ENCODE data around the gene RAB44.
"Not testable (repeated sequence)": the region's sequence is repeated elsewhere in the genome, so short reads cannot be mapped to it uniquely, and the experiment has no call there.

Gene RAB44

GRCh38 chr6:36697481-36697903, at the start of gene RAB44:
RAB44 (plus strand) TSS chr6:36697826; CDS start chr6:36704236, 6,410 bp downstream.
- DNase-seq, result no peak

GRCh38 chr6:36649086-36649485, 48.5 kb upstream of the RAB44 start:
- no peak for DNase-seq

- no peak for DNase-seq
Observed at GRCh38 chr6:36649701-36650484, 47.7 kb upstream of the RAB44 start.

- no peak for DNase-seq
Observed at GRCh38 chr6:36650848-36651478, 46.7 kb upstream of the RAB44 start.

- DNase-seq, result no peak
Observed at GRCh38 chr6:36651659-36652379, 45.8 kb upstream of the RAB44 start.

GRCh38 chr6:36654469-36654868, 43.2 kb upstream of the RAB44 start:
- not testable (repeated sequence) for DNase-seq

GRCh38 chr6:36655085-36655724, 42.4 kb upstream of the RAB44 start:
- no peak for DNase-seq

- no peak for DNase-seq
Observed at GRCh38 chr6:36656441-36656840, 41.2 kb upstream of the RAB44 start.

- no peak for DNase-seq
Observed at GRCh38 chr6:36657271-36657670, 40.4 kb upstream of the RAB44 start.

- DNase-seq, result no peak
Observed at GRCh38 chr6:36657942-36658544, 39.6 kb upstream of the RAB44 start.

GRCh38 chr6:36659271-36659670, 38.4 kb upstream of the RAB44 start:
- DNase-seq, result no peak

GRCh38 chr6:36660771-36661471, 36.7 kb upstream of the RAB44 start:
- DNase-seq, result no peak

- DNase-seq, result no peak
Observed at GRCh38 chr6:36662380-36662779, 35.2 kb upstream of the RAB44 start.

GRCh38 chr6:36662827-36663256, 34.8 kb upstream of the RAB44 start:
- DNase-seq, result peak; percentile 23

- DNase-seq, result no peak
Observed at GRCh38 chr6:36663504-36664446, 33.9 kb upstream of the RAB44 start.

GRCh38 chr6:36665180-36665579, 32.4 kb upstream of the RAB44 start:
- no peak for DNase-seq

GRCh38 chr6:36666287-36666686, 31.3 kb upstream of the RAB44 start:
- no peak for DNase-seq

GRCh38 chr6:36666826-36667591, 30.6 kb upstream of the RAB44 start:
- DNase-seq, result no peak

- no peak for DNase-seq
Observed at GRCh38 chr6:36668591-36668990, 29.0 kb upstream of the RAB44 start.

GRCh38 chr6:36669002-36669401, 28.6 kb upstream of the RAB44 start:
- no peak for DNase-seq
